Activated T-cell treated with anti-CD3 and anti-CD28 coated beads, Interleukin-2, amount 50 U/mL, for 72 hours (primary cell): ENCODE results near the gene ZCCHC14. TPM values are rescaled to one million over a fixed set of nuclear protein-coding genes. Genes with fewer than 3 reads are reported as not detected.
"Not testable (repeated sequence)": the region's sequence is repeated elsewhere in the genome, so short reads cannot be mapped to it uniquely, and the experiment has no call there.

Experiments used
- ATAC-seq, 2 donors: fragments of 150-1000 bp; cut with Tn5 transposase; replicated peaks in 1 of 2; 2 replicates each; pipeline ENCODE4 v1.10.0; 2021; ENCODE audit warnings: moderate library complexity in 2 of 2, mild to moderate bottlenecking in 1 of 2
- DNase-seq, 2 donors: peaks; one replicate each; pipeline ENCODE4 v3.0.0; 2021 to 2022; ENCODE audit warnings: mixed read lengths in 1 of 2
- H3K27ac Mint-ChIP-seq: one replicate; pipeline ENCODE4 v1.8.0; 2022; ENCODE audit warnings: mild to moderate bottlenecking, moderate library complexity, mixed read lengths
- H3K27me3 Mint-ChIP-seq: one replicate; pipeline ENCODE4 v1.8.0; 2022; ENCODE audit warnings: low read depth, mixed read lengths
- H3K36me3 Mint-ChIP-seq, 2 donors: one replicate each; pipeline ENCODE4 v1.8.0; 2022; ENCODE audit warnings: mixed read lengths in 2 of 2, mild to moderate bottlenecking in 1 of 2; ENCODE audit not compliant: insufficient read depth in 2 of 2
- H3K4me1 Mint-ChIP-seq: one replicate; pipeline ENCODE4 v1.8.0; 2022; ENCODE audit warnings: low read depth, mixed read lengths
- H3K4me3 Mint-ChIP-seq, 2 donors: one replicate each; pipeline ENCODE4 v1.8.0; 2022; ENCODE audit warnings: mild to moderate bottlenecking in 2 of 2, mixed read lengths in 2 of 2, moderate library complexity in 2 of 2
- H3K9me3 Mint-ChIP-seq, 2 donors: one replicate each; pipeline ENCODE4 v1.8.0; 2022; ENCODE audit warnings: mixed read lengths in 2 of 2
- total RNA-seq, 2 donors: library from RNA; stranded (reverse); gene quantifications; one replicate each; pipeline ENCODE4 v1.2.3, GENCODE V29; 2022

Gene ZCCHC14
- total RNA-seq, 2 donors from 2014 or later = 13.6 to 14.1 TPM

GRCh38 chr16:87498324-87499188 is 5.7 kb upstream of the ZCCHC14 start:
- peaks cover 16% of the 10 kb centered on the region for H3K27me3 Mint-ChIP-seq
- no peaks in the 10 kb centered on the region for H3K36me3 Mint-ChIP-seq
- H3K4me1 Mint-ChIP-seq = peaks cover 35% of the 10 kb centered on the region
- no peaks in the 10 kb centered on the region for H3K9me3 Mint-ChIP-seq
- H3K27ac Mint-ChIP-seq = no peak overlapping the region
- no peak for ATAC-seq
- no peak for DNase-seq
- no peak overlapping the region for H3K4me3 Mint-ChIP-seq

GRCh38 chr16:87497767-87498290 is 5.0 kb upstream of the ZCCHC14 start:
- ATAC-seq, H3K4me3 Mint-ChIP-seq, H3K9me3 Mint-ChIP-seq, DNase-seq, H3K36me3 Mint-ChIP-seq, H3K27ac Mint-ChIP-seq: not testable (repeated sequence)
- peaks cover 16% of the 10 kb centered on the region for H3K27me3 Mint-ChIP-seq
- peaks cover 43% of the 10 kb centered on the region for H3K4me1 Mint-ChIP-seq

GRCh38 chr16:87497023-87497766 is 4.4 kb upstream of the ZCCHC14 start:
- not testable (repeated sequence) for ATAC-seq

GRCh38 chr16:87496447-87496801 is 3.6 kb upstream of the ZCCHC14 start:
- H3K27me3 Mint-ChIP-seq = peaks cover 16% of the 10 kb centered on the region
- ATAC-seq = peak; percentile 3 to 10
- H3K36me3 Mint-ChIP-seq = peaks cover 0 to 2% of the 10 kb centered on the region in 2 donors
- H3K4me3 Mint-ChIP-seq = peak overlapping the region in 1 of 2 donors; percentile 30
- no peaks in the 10 kb centered on the region for H3K9me3 Mint-ChIP-seq
- H3K27ac Mint-ChIP-seq = no peak overlapping the region
- peaks cover 44% of the 10 kb centered on the region for H3K4me1 Mint-ChIP-seq
- peak; percentile 33 for DNase-seq

More at GRCh38 chr16:87497023-87497766, 4.4 kb upstream of the ZCCHC14 start:
- H3K4me3 Mint-ChIP-seq, DNase-seq, H3K9me3 Mint-ChIP-seq, H3K36me3 Mint-ChIP-seq, H3K27ac Mint-ChIP-seq: not testable (repeated sequence)
- Mint-ChIP-seq H3K4me1 (peaks cover 43% of the 10 kb centered on the region), H3K27me3 (peaks cover 16% of the 10 kb centered on the region)

GRCh38 chr16:87495578-87496446 is 3.0 kb upstream of the ZCCHC14 start:
- DNase-seq (no peak), ATAC-seq (no peak)
- Mint-ChIP-seq H3K36me3 (peaks cover 0 to 2% of the 10 kb centered on the region in 2 donors), H3K4me1 (peaks cover 50% of the 10 kb centered on the region), H3K27me3 (peaks cover 16% of the 10 kb centered on the region), H3K4me3 (peak overlapping the region; percentile 30 to 35), H3K9me3 (no peaks in the 10 kb centered on the region), H3K27ac (no peak overlapping the region)

- H3K4me3 Mint-ChIP-seq = peak overlapping the region; percentile 89 to 92
- H3K9me3 Mint-ChIP-seq = no peaks in the 10 kb centered on the region
- DNase-seq (no peak), ATAC-seq (no peak)
- H3K4me1 Mint-ChIP-seq = peaks cover 70% of the 10 kb centered on the region
- H3K27me3 Mint-ChIP-seq = peaks cover 10% of the 10 kb centered on the region
- H3K27ac Mint-ChIP-seq = no peak overlapping the region
- peaks cover 2 to 3% of the 10 kb centered on the region in 2 donors for H3K36me3 Mint-ChIP-seq
These were observed 920 bp upstream of the ZCCHC14 start for GRCh38 chr16:87493608-87494280.

- Mint-ChIP-seq H3K4me1 (peaks cover 84% of the 10 kb centered on the region), H3K27me3 (peaks cover 9% of the 10 kb centered on the region), H3K9me3 (no peaks in the 10 kb centered on the region), H3K4me3 (no peak overlapping the region), H3K27ac (no peak overlapping the region), H3K36me3 (peaks cover 2 to 3% of the 10 kb centered on the region in 2 donors)
- DNase-seq (no peak), ATAC-seq (no peak)
These were observed 563 bp downstream of the ZCCHC14 start for GRCh38 chr16:87492291-87492630.

GRCh38 chr16:87491522-87492290 is 1.1 kb downstream of the ZCCHC14 start:
- Mint-ChIP-seq H3K27ac (peak overlapping the region; percentile 19), H3K4me3 (peak overlapping the region; percentile 94 to 96), H3K36me3 (peaks cover 2 to 3% of the 10 kb centered on the region in 2 donors), H3K4me1 (peaks cover 84% of the 10 kb centered on the region), H3K9me3 (no peaks in the 10 kb centered on the region), H3K27me3 (peaks cover 9% of the 10 kb centered on the region)
- ATAC-seq (no peak), DNase-seq (peak; percentile 36 to 38)

- not testable (repeated sequence) for H3K27me3 Mint-ChIP-seq, H3K36me3 Mint-ChIP-seq, H3K9me3 Mint-ChIP-seq
- peak overlapping the region; percentile 88 for H3K27ac Mint-ChIP-seq
- ATAC-seq (peak; percentile 45 to 56), DNase-seq (peak; percentile 81 to 84)
- H3K4me1 Mint-ChIP-seq = peaks cover 84% of the 10 kb centered on the region
- H3K4me3 Mint-ChIP-seq = peak overlapping the region; percentile 94 to 96
These were observed 1.9 kb downstream of the ZCCHC14 start for GRCh38 chr16:87490799-87491521.

- peak in 1 of 2 donors; percentile 16 for DNase-seq
- Mint-ChIP-seq H3K27ac (peak overlapping the region; percentile 88), H3K4me3 (peak overlapping the region; percentile 94 to 96), H3K4me1 (peaks cover 84% of the 10 kb centered on the region), H3K27me3 (peaks cover 9% of the 10 kb centered on the region), H3K36me3 (peaks cover 2 to 6% of the 10 kb centered on the region in 2 donors), H3K9me3 (no peaks in the 10 kb centered on the region)
- no peak for ATAC-seq
These were observed 2.6 kb downstream of the ZCCHC14 start for GRCh38 chr16:87490096-87490798.
